Activated CD8-positive, alpha-beta memory T cell treated with anti-CD3 and anti-CD28 coated beads, Interleukin-2, amount 10 ng/mL, durations not matched to agents 7 days and 5 days (primary cell): ENCODE measurements around the gene ITPR3. TPM values are rescaled to one million over a fixed set of nuclear protein-coding genes. Genes with fewer than 3 reads are reported as not detected.

ENCODE experiments used
- ATAC-seq: fragments of 150-1000 bp; cut with Tn5 transposase; one replicate; pipeline ENCODE4 v1.10.0; 2021; ENCODE audit warnings: moderate library complexity
- CTCF ChIA-PET: fragments of 350-600 bp; sonication (Branson Sonifier 250); formaldehyde crosslinking; loops from one replicate; lab custom pipeline; 2021; ENCODE audit warnings: antibody characterized with exemption; lab: Charles Lee
- DNase-seq: peaks from one replicate; pipeline ENCODE4 v3.0.0-alpha.2; 2020
- H3K27ac Mint-ChIP-seq: one replicate; pipeline ENCODE4 v1.8.0; 2021; ENCODE audit warnings: mild to moderate bottlenecking, mixed read lengths
- H3K27me3 Mint-ChIP-seq: one replicate; pipeline ENCODE4 v1.8.0; 2021; ENCODE audit warnings: mixed read lengths
- H3K36me3 Mint-ChIP-seq: one replicate; pipeline ENCODE4 v1.8.0; 2021; ENCODE audit warnings: mild to moderate bottlenecking, mixed read lengths
- H3K4me1 Mint-ChIP-seq: one replicate; pipeline ENCODE4 v1.8.0; 2021; ENCODE audit warnings: mixed read lengths
- H3K4me3 Mint-ChIP-seq: one replicate; pipeline ENCODE4 v1.8.0; 2021; ENCODE audit warnings: mild to moderate bottlenecking, moderate library complexity, mixed read lengths
- H3K9me3 Mint-ChIP-seq: one replicate; pipeline ENCODE4 v1.8.0; 2022; ENCODE audit warnings: low read depth, mixed read lengths
- total RNA-seq, 2 experiments: library from RNA; stranded (reverse); gene quantifications; one replicate each; pipeline ENCODE4 v1.2.3, GENCODE V29; 2021

ITPR3 gene
- total RNA-seq, 2 experiments from 2014 or later: 44.9 to 71.3 TPM

DNA sequence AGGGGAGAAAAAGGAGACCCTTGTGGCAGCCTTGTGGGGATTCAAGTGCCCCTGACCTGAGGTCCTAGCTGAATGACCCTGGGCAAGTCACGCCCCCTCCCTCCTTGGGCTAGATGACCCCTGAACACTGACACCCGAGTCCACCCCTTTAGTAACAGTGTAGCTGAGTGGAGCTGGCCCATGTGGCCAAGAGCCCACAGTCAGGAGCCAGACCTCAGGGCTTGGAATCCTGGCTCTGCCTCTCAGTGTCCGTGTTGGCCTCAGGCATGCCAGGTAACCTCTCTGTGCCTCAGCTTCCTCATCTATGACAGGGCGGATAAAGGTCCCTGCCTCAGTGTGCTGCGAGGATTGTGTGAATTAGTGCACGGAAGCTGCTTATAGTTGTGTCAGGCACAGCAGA, 111.3 kb downstream of the ITPR3 start:
- ATAC-seq (no peak), DNase-seq (no peak)
- peaks cover 4% of the 10 kb centered on the region for H3K27me3 Mint-ChIP-seq
- no peak overlapping the region for H3K4me3 Mint-ChIP-seq
- CTCF ChIA-PET: interaction anchor here (0.6 to 0.9 kb wide), 2 partner anchors 12 to 37 kb away, joined by 3 to 4 read pairs; no protein-coding TSS in a partner anchor
- no peak overlapping the region for H3K27ac Mint-ChIP-seq
- H3K4me1 Mint-ChIP-seq: no peaks in the 10 kb centered on the region
- H3K9me3 Mint-ChIP-seq: no peaks in the 10 kb centered on the region
- H3K36me3 Mint-ChIP-seq: no peaks in the 10 kb centered on the region

DNA sequence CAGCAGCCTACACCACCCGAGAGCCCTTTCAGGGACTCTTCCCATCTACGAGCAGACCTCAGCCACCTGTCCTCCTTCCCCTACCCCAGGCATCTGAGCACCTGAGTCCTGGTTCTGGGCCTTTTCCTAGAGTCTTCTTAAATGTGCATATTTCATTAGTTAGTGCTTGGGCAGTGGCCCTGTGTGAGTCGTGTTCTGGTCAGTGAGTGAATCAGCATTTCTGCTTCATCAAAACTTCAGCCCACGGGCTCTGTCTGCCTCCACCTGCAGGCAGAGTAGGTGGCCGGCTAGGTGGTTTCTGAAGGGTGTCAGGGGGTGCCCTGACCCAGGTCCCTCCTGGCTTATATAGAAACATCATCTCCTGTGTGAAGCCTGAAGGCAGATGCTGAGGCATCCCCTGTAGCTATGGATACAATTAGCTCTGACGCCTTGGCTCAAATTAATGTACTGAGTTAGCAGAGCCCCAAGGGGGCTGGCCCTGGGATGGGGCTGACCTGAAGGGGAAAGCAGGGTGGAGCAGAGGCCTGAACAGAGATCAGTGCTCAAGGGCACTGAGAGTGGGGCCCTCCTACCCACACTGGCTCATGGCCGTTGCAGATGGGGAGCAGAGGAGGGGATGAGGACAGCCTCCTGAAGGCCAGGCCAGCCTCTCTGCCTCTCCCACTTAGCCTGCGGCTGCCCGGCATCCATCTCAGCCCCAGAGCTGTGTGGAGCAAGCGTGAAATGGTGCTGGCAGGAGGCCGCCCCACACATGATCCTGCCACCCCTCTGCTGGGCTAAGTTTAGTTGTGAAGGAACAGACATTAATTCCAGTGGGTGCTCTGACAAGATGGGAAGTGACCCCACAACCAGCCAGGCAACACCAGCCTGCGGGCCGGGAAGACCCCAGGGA, 111.9 kb downstream of the ITPR3 start:
- ATAC-seq: no peak

DNA sequence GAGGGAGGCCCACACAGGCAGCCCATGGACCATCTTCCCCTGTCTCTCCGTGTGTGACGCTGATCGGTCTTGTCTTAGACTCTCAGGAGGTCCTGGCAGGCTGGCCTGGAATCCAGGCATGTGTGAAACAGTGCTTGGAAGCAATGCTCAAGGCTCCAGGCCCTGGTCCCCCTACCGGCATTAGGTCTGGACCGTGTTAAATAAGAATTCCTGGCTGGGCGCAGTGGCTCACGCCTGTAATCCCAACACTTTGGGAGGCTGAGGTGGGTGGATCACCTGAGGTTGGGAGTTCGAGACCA, 112.5 kb downstream of the ITPR3 start:
- Mint-ChIP-seq H3K27me3 (peaks cover under 1% of the 10 kb centered on the region), H3K36me3 (no peaks in the 10 kb centered on the region), H3K4me3 (no peak overlapping the region), H3K4me1 (no peaks in the 10 kb centered on the region), H3K9me3 (no peaks in the 10 kb centered on the region), H3K27ac (no peak overlapping the region)
- CTCF ChIA-PET: no interaction called here
- ATAC-seq (no peak), DNase-seq (no peak)

More for the DNA sequence above, 111.9 kb downstream of the ITPR3 start:
- CTCF ChIA-PET: interaction anchor here (0.9 kb wide), 1 partner anchor 11 kb away, joined by 4 read pairs; no protein-coding TSS in a partner anchor
- no peaks in the 10 kb centered on the region for H3K9me3 Mint-ChIP-seq
- no peaks in the 10 kb centered on the region for H3K36me3 Mint-ChIP-seq
- H3K4me1 Mint-ChIP-seq: no peaks in the 10 kb centered on the region
- no peak overlapping the region for H3K27ac Mint-ChIP-seq
- peaks cover 4% of the 10 kb centered on the region for H3K27me3 Mint-ChIP-seq
- no peak overlapping the region for H3K4me3 Mint-ChIP-seq
- DNase-seq: no peak

DNA sequence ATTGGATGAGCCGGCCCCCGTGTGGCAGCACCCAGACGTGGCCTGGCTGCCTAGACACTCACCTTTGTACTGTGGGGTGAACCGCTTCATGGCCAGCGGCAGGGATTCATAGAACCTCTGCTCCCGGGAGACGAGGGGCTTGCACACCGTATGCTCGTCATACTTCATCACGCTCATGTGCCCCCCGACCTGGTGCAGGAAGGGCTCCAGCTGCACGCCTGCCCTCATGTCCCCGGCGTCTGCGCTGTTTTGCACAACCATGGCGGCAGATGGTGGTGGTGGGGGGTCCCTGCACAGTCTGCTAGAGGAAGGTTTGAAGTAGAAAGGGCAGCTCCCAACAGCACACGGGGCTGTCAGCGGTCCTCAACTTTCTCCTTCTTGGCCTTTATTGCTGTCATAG, 114.1 kb downstream of the ITPR3 start:
- Mint-ChIP-seq H3K4me1 (no peaks in the 10 kb centered on the region), H3K36me3 (no peaks in the 10 kb centered on the region), H3K27me3 (no peaks in the 10 kb centered on the region), H3K4me3 (no peak overlapping the region), H3K27ac (no peak overlapping the region), H3K9me3 (no peaks in the 10 kb centered on the region)
- DNase-seq (no peak), ATAC-seq (no peak)
- CTCF ChIA-PET: interaction anchor here (2.1 kb wide), 1 partner anchor 9 kb away, joined by 10 read pairs; no protein-coding TSS in a partner anchor

DNA sequence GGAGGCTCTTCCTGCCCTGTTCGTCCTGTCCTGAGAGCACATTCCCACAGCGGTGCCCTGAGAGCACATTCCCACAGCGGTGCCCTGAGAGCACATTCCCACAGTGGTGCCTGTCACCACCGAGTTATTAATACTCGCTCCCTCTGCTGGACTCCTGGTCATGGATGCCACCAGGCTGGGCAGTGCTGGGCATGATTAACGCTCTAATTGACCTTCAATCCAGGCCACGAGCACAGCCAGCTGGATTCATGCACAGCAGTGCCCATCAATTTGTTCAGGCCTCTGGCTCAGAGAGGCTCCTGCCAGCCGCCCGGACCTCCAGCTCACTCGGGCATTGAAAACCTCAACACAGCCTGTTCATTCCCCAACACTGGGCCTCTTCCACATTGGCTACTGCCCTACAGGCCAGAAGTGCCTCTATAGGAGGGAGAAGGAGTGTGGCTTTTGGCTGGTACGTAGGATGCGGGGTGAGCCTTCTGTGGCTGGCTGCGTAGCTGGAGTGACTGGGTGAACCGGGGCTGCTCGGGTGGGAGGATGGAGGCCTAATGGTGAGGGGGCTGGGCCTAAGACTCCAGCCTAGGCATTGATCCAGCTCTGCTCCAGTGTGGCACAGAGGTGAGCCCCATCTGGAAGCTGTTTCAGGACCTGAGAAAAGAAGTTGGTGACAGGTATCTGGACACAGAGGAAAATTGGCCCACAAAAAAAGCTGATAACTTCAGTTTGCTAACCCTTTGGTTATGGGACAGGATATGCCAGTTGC, 116.3 kb downstream of the ITPR3 start:
- CTCF ChIA-PET: interaction anchor here (0.5 to 0.9 kb wide), 2 partner anchors 26 to 705 kb away, joined by 3 read pairs; partner anchors contain the start of gene UQCC2
- Mint-ChIP-seq H3K4me1 (no peaks in the 10 kb centered on the region), H3K36me3 (no peaks in the 10 kb centered on the region), H3K9me3 (no peaks in the 10 kb centered on the region), H3K4me3 (no peak overlapping the region), H3K27ac (no peak overlapping the region), H3K27me3 (no peaks in the 10 kb centered on the region)
- DNase-seq (no peak), ATAC-seq (no peak)

DNA sequence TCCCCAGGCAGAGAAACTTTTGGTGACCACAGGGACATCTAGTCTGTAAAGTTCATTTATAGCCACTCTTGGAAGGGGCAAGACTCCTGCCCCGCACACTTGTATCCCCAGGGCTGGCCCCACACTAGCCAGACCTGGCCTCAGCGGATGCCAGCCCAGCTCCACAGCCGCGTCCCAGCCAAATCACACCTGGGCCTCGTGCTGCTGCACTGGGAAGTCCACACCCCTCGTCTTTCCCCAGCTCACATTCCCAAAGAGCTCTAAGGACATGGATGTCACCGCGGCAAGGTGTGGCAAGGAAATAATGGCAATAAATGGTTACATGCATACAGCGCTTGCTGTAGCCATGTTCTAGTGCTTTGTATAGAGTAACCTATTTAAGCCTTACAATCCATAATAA, 117.0 kb downstream of the ITPR3 start:
- Mint-ChIP-seq H3K36me3 (no peaks in the 10 kb centered on the region), H3K4me1 (no peaks in the 10 kb centered on the region), H3K27ac (no peak overlapping the region), H3K9me3 (no peaks in the 10 kb centered on the region), H3K27me3 (peaks cover 7% of the 10 kb centered on the region), H3K4me3 (no peak overlapping the region)
- CTCF ChIA-PET: interaction anchor here (0.5 to 0.9 kb wide), 2 partner anchors 27 to 704 kb away, joined by 3 read pairs; partner anchors contain the start of gene UQCC2
- DNase-seq (no peak), ATAC-seq (no peak)

DNA sequence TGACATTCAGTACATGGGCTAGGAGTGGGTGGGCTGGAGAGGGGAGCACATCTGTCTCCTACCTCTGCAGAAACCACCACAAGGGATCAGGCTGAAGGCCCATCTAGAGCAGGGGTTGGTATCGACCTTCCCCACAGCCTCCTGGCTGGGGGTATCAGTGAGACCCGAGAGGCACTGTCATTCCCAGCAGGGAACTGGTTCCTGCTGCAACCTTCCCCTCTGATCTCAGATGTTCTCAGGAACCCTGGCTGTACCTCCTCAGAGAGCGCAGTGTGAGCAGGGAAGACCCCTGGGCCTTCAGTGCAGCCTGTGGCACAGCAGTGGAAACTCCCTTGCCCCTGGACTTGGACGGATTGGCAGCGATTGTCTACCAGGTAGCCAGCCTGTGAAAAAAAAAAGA, 117.8 kb downstream of the ITPR3 start:
- Mint-ChIP-seq H3K9me3 (no peaks in the 10 kb centered on the region), H3K4me1 (no peaks in the 10 kb centered on the region), H3K4me3 (no peak overlapping the region), H3K27ac (no peak overlapping the region), H3K27me3 (peaks cover 13% of the 10 kb centered on the region), H3K36me3 (no peaks in the 10 kb centered on the region)
- ATAC-seq (no peak), DNase-seq (no peak)
- CTCF ChIA-PET: no interaction called here

DNA sequence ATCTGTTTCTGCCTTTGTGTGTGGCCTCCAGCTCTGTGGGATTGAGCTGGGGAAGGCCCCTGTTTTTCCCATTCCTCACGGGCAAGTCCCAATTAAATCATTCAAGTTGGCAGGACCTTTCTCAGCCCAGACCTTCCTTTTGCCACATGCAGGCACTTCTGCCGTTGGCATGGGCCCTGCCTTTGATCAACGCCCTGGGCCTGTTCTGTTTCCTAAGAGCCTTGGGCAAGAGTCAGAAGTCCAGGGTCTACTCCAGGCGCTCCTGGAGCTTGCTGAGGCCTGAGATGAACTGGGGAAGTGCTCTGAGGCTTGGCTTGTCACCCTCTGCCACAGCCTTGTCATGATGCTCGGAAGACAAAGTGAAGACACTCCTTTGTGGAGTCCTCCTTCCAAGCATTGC, 118.4 kb downstream of the ITPR3 start:
- DNase-seq (no peak), ATAC-seq (no peak)
- CTCF ChIA-PET: interaction anchor here (2.1 kb wide), 1 partner anchor 287 kb away, joined by 7 read pairs; no protein-coding TSS in a partner anchor
- Mint-ChIP-seq H3K27ac (no peak overlapping the region), H3K9me3 (no peaks in the 10 kb centered on the region), H3K36me3 (no peaks in the 10 kb centered on the region), H3K4me1 (no peaks in the 10 kb centered on the region), H3K4me3 (no peak overlapping the region), H3K27me3 (peaks cover 18% of the 10 kb centered on the region)

DNA sequence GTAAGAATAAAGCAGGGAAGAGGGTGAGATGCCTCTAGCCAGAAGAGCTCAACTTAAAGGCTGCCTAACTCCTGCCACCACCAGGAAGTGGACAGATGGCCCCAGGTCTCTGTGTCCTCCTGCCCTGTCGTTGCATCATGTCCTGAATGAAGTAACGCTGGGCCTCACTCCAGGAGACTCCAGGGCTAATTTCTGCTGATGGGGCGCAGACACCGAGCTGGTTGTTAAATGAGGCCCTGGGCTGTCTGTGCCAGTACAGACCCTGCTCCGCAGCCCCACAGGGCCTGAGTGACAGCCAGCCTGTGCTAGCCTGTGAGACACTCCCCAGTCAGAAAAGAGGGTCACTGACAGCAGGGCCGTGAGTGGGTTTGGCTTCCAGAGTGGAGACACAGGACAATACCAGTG, 119.1 kb downstream of the ITPR3 start:
- Mint-ChIP-seq H3K4me3 (no peak overlapping the region), H3K9me3 (no peaks in the 10 kb centered on the region), H3K27me3 (peaks cover 18% of the 10 kb centered on the region), H3K4me1 (no peaks in the 10 kb centered on the region), H3K36me3 (no peaks in the 10 kb centered on the region), H3K27ac (no peak overlapping the region)
- DNase-seq: no peak
- ATAC-seq: no peak
- CTCF ChIA-PET: interaction anchor here (2.1 kb wide), 1 partner anchor 287 kb away, joined by 7 read pairs; no protein-coding TSS in a partner anchor

DNA sequence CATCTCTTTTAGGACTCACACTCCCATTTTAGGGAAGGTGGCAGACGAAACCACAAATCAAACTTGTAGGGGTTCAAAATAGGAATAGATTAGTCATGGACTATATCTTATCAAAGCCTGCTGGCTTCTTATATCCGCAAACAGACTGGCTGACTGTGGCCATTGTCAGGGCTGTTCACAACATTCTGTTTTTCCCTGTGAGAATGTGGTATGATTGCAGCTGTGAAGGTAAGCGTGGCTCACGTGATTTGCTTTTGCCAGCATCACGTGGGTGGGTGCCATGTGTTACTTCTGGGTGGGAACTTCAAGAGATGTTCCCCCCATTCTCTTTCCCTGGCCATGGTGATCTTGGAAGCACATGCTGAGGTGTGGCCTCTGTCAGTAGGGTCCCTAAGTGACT, 119.7 kb downstream of the ITPR3 start:
- H3K27me3 Mint-ChIP-seq: peaks cover 18% of the 10 kb centered on the region
- DNase-seq: no peak
- no peak for ATAC-seq
- H3K36me3 Mint-ChIP-seq: no peaks in the 10 kb centered on the region
- no peaks in the 10 kb centered on the region for H3K9me3 Mint-ChIP-seq
- no peak overlapping the region for H3K27ac Mint-ChIP-seq
- CTCF ChIA-PET: interaction anchor here (2.1 kb wide), 1 partner anchor 286 kb away, joined by 7 read pairs; no protein-coding TSS in a partner anchor
- H3K4me3 Mint-ChIP-seq: no peak overlapping the region
- H3K4me1 Mint-ChIP-seq: no peaks in the 10 kb centered on the region

DNA sequence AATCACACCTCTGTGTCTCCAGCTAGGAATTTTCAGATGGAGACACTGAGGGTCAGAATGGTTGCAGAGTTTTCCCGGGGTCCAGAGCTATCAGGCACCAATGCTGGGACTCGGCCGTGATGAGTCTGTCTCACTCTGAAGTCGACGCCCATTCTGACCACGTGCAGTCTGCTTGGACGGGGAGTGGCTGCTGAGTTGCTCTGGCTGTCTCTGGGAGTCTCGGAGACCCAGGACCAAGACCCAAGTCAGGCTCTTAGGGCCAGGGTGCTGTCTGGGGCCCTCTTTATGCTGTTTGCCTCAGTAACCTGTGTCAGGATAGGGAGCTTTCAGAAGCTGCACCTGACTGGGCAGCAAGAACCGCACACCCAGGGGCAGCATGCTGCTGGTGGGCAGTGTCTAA, 121.0 kb downstream of the ITPR3 start:
- CTCF ChIA-PET: interaction anchor here (1.2 to 4.4 kb wide), 2 partner anchors 19 to 286 kb away, joined by 3 to 28 read pairs; no protein-coding TSS in a partner anchor
- Mint-ChIP-seq H3K27ac (no peak overlapping the region), H3K36me3 (no peaks in the 10 kb centered on the region), H3K4me3 (no peak overlapping the region), H3K27me3 (peaks cover 18% of the 10 kb centered on the region), H3K4me1 (no peaks in the 10 kb centered on the region), H3K9me3 (no peaks in the 10 kb centered on the region)
- ATAC-seq (no peak), DNase-seq (no peak)

DNA sequence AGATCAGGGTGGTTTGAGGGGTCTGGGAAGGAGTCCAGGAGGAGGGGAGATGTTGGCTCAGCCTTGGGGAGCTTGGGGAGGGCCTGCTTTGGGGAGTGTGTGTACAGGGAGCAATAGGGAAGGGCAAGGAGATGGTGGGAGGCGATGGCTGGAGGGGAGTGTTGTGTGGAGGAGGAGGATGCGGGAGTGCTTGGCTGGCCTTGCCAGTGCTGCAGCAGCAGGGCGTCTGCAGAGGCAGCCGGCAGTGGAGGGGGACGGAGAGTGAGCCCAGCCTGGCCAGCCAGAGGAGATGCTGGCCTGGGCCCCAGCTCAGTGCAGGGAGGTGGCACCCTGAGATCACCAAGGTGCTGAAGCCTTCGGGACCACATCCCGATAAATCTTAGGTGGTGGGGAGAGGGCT, 121.7 kb downstream of the ITPR3 start:
- no peak for DNase-seq
- Mint-ChIP-seq H3K4me1 (no peaks in the 10 kb centered on the region), H3K36me3 (no peaks in the 10 kb centered on the region), H3K4me3 (no peak overlapping the region), H3K9me3 (no peaks in the 10 kb centered on the region), H3K27ac (no peak overlapping the region), H3K27me3 (peaks cover 18% of the 10 kb centered on the region)
- CTCF ChIA-PET: interaction anchor here (1.1 to 4.4 kb wide), 11 partner anchors 14 to 411 kb away, joined by 3 to 28 read pairs (median 9); partner anchors contain the start of gene UQCC2
- ATAC-seq: no peak
